ENCODE data around the gene ZNF41. TPM values are rescaled to one million over a fixed set of nuclear protein-coding genes. Genes with fewer than 3 reads are reported as not detected.

ZNF41 gene
- 4.5 and 5.3 TPM in 2 replicates for total RNA-seq (2021; fragmentation: NEBNext Ultra II Directional; extraction: Animal tissue kit (Norgen Biotek cat#: 25700))
- polyA plus RNA-seq (2011; rRNA removed) = 1.2 and 1.8 TPM in 2 replicates
- polyA plus RNA-seq (2011; cell fraction: cytosol; rRNA removed) = 2.3 TPM
- polyA plus RNA-seq (2011; cell fraction: nucleus; rRNA removed) = 2.8 TPM
- polyA plus RNA-seq (2012, experiment 1 of 2) = 2.6 to 3.5 TPM (median 2.9 TPM) in 4 replicates
- 0.14 TPM for polyA plus RNA-seq (2012, experiment 2 of 2)
- 3.2 TPM for polyA plus RNA-seq (2013, experiment 1 of 2)
- polyA plus RNA-seq (2013, experiment 2 of 2) = 3.1 TPM
- 6.2 and 7.1 TPM in 2 replicates for polyA minus RNA-seq (2011; rRNA and poly(A)+ RNA removed)
- 3.1 TPM for polyA minus RNA-seq (2011; cell fraction: cytosol; rRNA and poly(A)+ RNA removed)
- 5.7 TPM for polyA minus RNA-seq (2011; cell fraction: nucleus; rRNA and poly(A)+ RNA removed)
- long read RNA-seq, experiment 1, full-length matches to known transcripts = 2 of 4 reads
- long read RNA-seq, experiment 1, partial matches to known transcripts = 0 of 4 reads
- long read RNA-seq, experiment 1, other reads (novel, unspliced or antisense) = 2 of 4 reads
- long read RNA-seq, experiment 2, full-length matches to known transcripts = 1 of 1 reads
- long read RNA-seq, experiment 2, partial matches to known transcripts = 0 of 1 reads
- long read RNA-seq, experiment 2, other reads (novel, unspliced or antisense) = 0 of 1 reads

DNA sequence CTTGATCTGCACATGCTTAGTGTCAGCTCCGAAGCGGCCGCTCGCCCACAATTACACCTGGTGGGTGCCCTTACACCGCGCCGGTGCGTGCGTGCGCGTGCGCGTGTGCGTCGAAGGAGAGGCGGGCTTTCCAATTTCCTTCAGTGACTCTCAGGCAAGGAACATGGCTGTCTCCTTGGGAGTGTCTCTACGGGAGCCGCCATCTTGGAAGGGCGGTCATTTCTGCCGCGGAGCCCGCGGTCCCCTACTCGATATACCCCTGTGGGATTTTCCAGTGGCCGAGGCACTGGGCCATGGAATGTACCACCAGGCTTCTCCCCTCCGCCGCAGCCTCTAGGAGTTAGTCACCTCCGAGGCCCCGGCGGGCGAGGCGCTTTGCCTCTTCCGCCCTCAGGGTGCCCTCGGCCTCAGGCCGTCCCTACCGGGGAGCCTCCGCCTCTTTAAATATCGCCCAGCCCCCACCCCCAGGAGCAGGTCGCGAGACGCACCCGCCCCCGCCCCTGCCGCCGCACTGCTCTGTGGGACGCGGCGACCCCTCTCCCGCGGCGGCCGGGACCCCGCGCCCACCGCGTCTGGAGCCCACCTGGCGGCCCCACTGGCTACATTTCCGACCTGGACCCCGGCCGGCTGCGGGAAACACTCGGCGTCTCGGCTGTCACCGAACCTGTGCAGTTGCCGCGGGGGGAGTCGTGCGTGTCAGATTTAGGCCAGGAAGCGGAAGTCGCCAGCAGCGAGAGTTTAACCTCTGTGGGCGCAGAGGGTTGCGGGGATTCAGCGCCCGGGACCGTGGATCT lies at the start of gene ZNF41:
TSS of gene ZNF41 (minus strand) at position 711 of the 794 bp plus-strand sequence. CDS start 15,741 bp downstream, outside the sequence.
- Histone ChIP-seq H2AK5ac (ENCODE audit: low read depth, low read length) (no peak within 1 kb of the TSS), H3K23ac (ENCODE audit: insufficient read length) (no peak within 1 kb of the TSS), H3K79me2 (ENCODE audit: control insufficient read depth in 1 of 2, insufficient read depth in 2 of 2, low read length in 2 of 2) (peaks cover 0 to 19% of the 10 kb centered on the region in 2 experiments; a peak in 2 of 4 replicates), H4K91ac (replicated peaks; ENCODE audit: insufficient read length, low read length) (peak within 1 kb of the TSS; percentile 65), H3K4me3 (ENCODE audit: extremely low read depth in 1 of 4, insufficient read depth in 2 of 4, low read depth in 3 of 4, low read length in 4 of 4) (peak within 1 kb of the TSS; percentile 77 to 86 (median 82)), H2BK20ac (ENCODE audit: low read length) (no peak within 1 kb of the TSS), H2BK12ac (ENCODE audit: low read depth, low read length) (no peak within 1 kb of the TSS), H3K14ac (ENCODE audit: insufficient read length) (no peak within 1 kb of the TSS), H3K4ac (replicated peaks; ENCODE audit: insufficient read length, low read depth, low read length) (no peak within 1 kb of the TSS), H3K23me2 (ENCODE audit: low read depth, low read length) (peaks cover 6% of the 10 kb centered on the region; the same call in 1 of the 2 replicates), H3K9me3 (ENCODE audit: insufficient read depth in 2 of 2, low read depth in 1 of 2, low read length in 1 of 2) (no peaks in the 10 kb centered on the region), H4K5ac (ENCODE audit: insufficient read length, low read depth, low read length) (peak within 1 kb of the TSS; percentile 94), H2BK15ac (ENCODE audit: low read length) (no peak within 1 kb of the TSS), H2AFZ (ENCODE audit: low read length) (peak within 1 kb of the TSS; percentile 85), H4K8ac (ENCODE audit: extremely low read depth, insufficient read depth, low read length) (peak within 1 kb of the TSS; percentile 98; the same call in 1 of the 2 replicates), H3K79me1 (ENCODE audit: low read depth, low read length) (no peaks in the 10 kb centered on the region), H3K36me3 (ENCODE audit: control insufficient read depth in 2 of 4, insufficient read depth in 4 of 4, low read length in 3 of 4) (no peaks in the 10 kb centered on the region), H3K4me1 (replicated peaks in 1 of 4; ENCODE audit: control insufficient read depth in 3 of 4, insufficient read depth in 4 of 4, low read length in 3 of 4) (peaks cover 0 to 2% (median 0%) of the 10 kb centered on the region in 4 experiments; a peak in 2 of 7 replicates), H3K18ac (ENCODE audit: extremely low read depth, low read length) (peak within 1 kb of the TSS; percentile 48; the same call in 1 of the 2 replicates), H3K27me3 (replicated peaks in 1 of 4; ENCODE audit: control insufficient read depth in 3 of 4, extremely low read depth in 1 of 4, insufficient read depth in 3 of 4, low read length in 3 of 4) (no peaks in the 10 kb centered on the region), H3K56ac (replicated peaks; ENCODE audit: insufficient read length, low read depth, low read length) (peak within 1 kb of the TSS; percentile 86), H4K20me1 (replicated peaks in 1 of 2; ENCODE audit: control insufficient read depth in 1 of 2, insufficient read depth in 2 of 2, low read length in 2 of 2) (no peaks in the 10 kb centered on the region), H3K27ac (ENCODE audit: low read depth, low read length) (peak within 1 kb of the TSS; percentile 97), H3K9ac (replicated peaks in 1 of 4; ENCODE audit: extremely low read depth in 1 of 4, low read depth in 3 of 4, low read length in 3 of 4) (peak within 1 kb of the TSS in 3 of 4 experiments; percentile 80 to 95 (median 89); a peak in 6 of 7 replicates), H2BK120ac (replicated peaks; ENCODE audit: low read depth, low read length) (no peak within 1 kb of the TSS), H3K4me2 (ENCODE audit: insufficient read depth in 1 of 2, low read depth in 2 of 2, low read length in 2 of 2) (peak within 1 kb of the TSS; percentile 76 to 92), H2BK5ac (ENCODE audit: low read depth, low read length) (peak within 1 kb of the TSS; percentile 78; the same call in 1 of the 2 replicates)
- POLR2A ChIA-PET (ENCODE audit: partially characterized antibody) = interaction anchor here (0.6 to 1.4 kb wide), 6 partner anchors 9 to 162 kb away, joined by 3 to 6 read pairs (median 3); no protein-coding TSS in a partner anchor
- FAIRE-seq (peak; percentile 77), DNase-seq (ENCODE audit: low read depth in 1 of 2, low spot score in 2 of 2) (peak; percentile 41 to 62)
- WGBS, 2 experiments (ENCODE audit: extremely low coverage in 1 of 2, insufficient coverage in 1 of 2, insufficient read length in 1 of 2, insufficient replicate concordance in 2 of 2, low coverage in 1 of 2, low lambda C conversion rate in 2 of 2, missing lambda C conversion rate in 1 of 2) = 0% methylated on average over 7 of the region's 77 CpGs; no CpG with 5 or more reads in 1 of the 2 experiments
- CTCF ChIA-PET (ENCODE audit: partially characterized antibody) = no interaction called here
- 0 out of 4 replicates have a peak, but pooled peaks of 1 of the 2 experiments have one; percentile 54 for TF ChIP-seq SIN3A (conservative IDR thresholded peaks at IDR 0.05 in 1 of 2, IDR thresholded peaks at IDR 0.05 in 1 of 2; ENCODE audit: low read depth in 1 of 2, low read length in 2 of 2)
- peak; percentile 46; the same call in 1 of the 2 replicates for TF ChIP-seq TBP (IDR thresholded peaks at IDR 0.05; ENCODE audit: low read depth, low read length)
- TF ChIP-seq POLR2AphosphoS5 (IDR thresholded peaks at IDR 0.05; ENCODE audit: low read depth, low read length) = peak; percentile 65; the same call in 1 of the 2 replicates
- TF ChIP-seq EP300 (IDR thresholded peaks at IDR 0.05; ENCODE audit: borderline replicate concordance in 1 of 2, low read depth in 2 of 2, low read length in 2 of 2) = 0 out of 3 replicates have a peak, but pooled peaks of 1 of the 2 experiments have one; percentile 18
- peak; percentile 47 for TF ChIP-seq ASH2L (IDR thresholded peaks at IDR 0.05; ENCODE audit: low read length)
- TF ChIP-seq NRF1 (IDR thresholded peaks at IDR 0.05; ENCODE audit: low read depth, low read length) = peak; percentile 50
- TF ChIP-seq JUN (IDR thresholded peaks at IDR 0.05; ENCODE audit: low read depth, low read length) = no peak
- TF ChIP-seq TAF1 (IDR thresholded peaks at IDR 0.05; ENCODE audit: low read depth, low read length) = peak; percentile 70

All from H1 (cell line).